GM23248 (cell line): ENCODE data around the gene C9orf50. TPM values are rescaled to one million over a fixed set of nuclear protein-coding genes. Genes with fewer than 3 reads are reported as not detected.
"Not testable (repeated sequence)": the region's sequence is repeated elsewhere in the genome, so short reads cannot be mapped to it uniquely, and the experiment has no call there.

ENCODE experiments used
- DNase-seq: peaks from one replicate; pipeline ENCODE4 v3.0.0-alpha.2; 2015
- H2AFZ ChIP-seq: fragments of 200-600 bp; sonication (generic); 2 replicates; pipeline ENCODE4 v1.6.1; 2016; ENCODE audit warnings: antibody characterized with exemption
- H3F3A ChIP-seq: fragments of 200-600 bp; sonication (generic); 2 replicates; pipeline ENCODE4 v1.6.1; 2016; ENCODE audit warnings: mild to moderate bottlenecking, antibody characterized with exemption, mixed run types; ENCODE audit not compliant: insufficient read depth
- H3K27ac ChIP-seq: fragments of 200-600 bp; sonication (generic); 2 replicates; pipeline ENCODE4 v1.5.1; 2016; ENCODE audit warnings: mild to moderate bottlenecking
- H3K27me3 ChIP-seq: fragments of 200-600 bp; sonication (generic); replicated peaks from 2 replicates; pipeline ENCODE4 v1.6.1; 2016; ENCODE audit warnings: mild to moderate bottlenecking; ENCODE audit not compliant: insufficient read depth
- H3K36me3 ChIP-seq: fragments of 200-600 bp; sonication (generic); 2 replicates; pipeline ENCODE4 v1.6.1; 2016; ENCODE audit warnings: low read depth, mild to moderate bottlenecking
- H3K4me1 ChIP-seq: fragments of 200-600 bp; sonication (generic); 2 replicates; pipeline ENCODE4 v1.6.1; 2016; ENCODE audit warnings: mild to moderate bottlenecking; ENCODE audit not compliant: insufficient read depth
- H3K4me2 ChIP-seq: fragments of 200-600 bp; sonication (generic); one replicate; pipeline ENCODE4 v1.6.1; 2016; ENCODE audit warnings: mild to moderate bottlenecking; ENCODE audit not compliant: unreplicated experiment
- H3K4me3 ChIP-seq: fragments of 200-600 bp; sonication (generic); 2 replicates; pipeline ENCODE4 v1.5.1; 2016; ENCODE audit warnings: mild to moderate bottlenecking
- H3K79me2 ChIP-seq: fragments of 200-600 bp; sonication (generic); 2 replicates; pipeline ENCODE4 v1.6.1; 2016; ENCODE audit warnings: mild to moderate bottlenecking; ENCODE audit not compliant: insufficient read depth
- H3K9ac ChIP-seq: fragments of 200-600 bp; sonication (generic); 2 replicates; pipeline ENCODE4 v1.6.1; 2016; ENCODE audit warnings: mild to moderate bottlenecking
- H3K9me2 ChIP-seq: fragments of 200-600 bp; sonication (generic); 2 replicates; pipeline ENCODE4 v1.6.1; 2016; ENCODE audit warnings: mixed run types, mild to moderate bottlenecking, moderate library complexity; ENCODE audit not compliant: insufficient read depth
- H3K9me3 ChIP-seq: fragments of 200-600 bp; sonication (generic); one replicate; pipeline ENCODE4 v1.6.1; 2017; ENCODE audit warnings: low read depth
- H4K20me1 ChIP-seq: fragments of 200-600 bp; sonication (generic); 2 replicates; pipeline ENCODE4 v1.6.0; 2016; ENCODE audit not compliant: insufficient read depth
- EZH2 ChIP-seq: fragments of 200-600 bp; sonication (generic); IDR thresholded peaks from 2 replicates; pipeline ENCODE4 v1.6.1; 2018; ENCODE audit warnings: antibody characterized with exemption, mild to moderate bottlenecking; ENCODE audit not compliant: insufficient read depth, poor library complexity, severe bottlenecking
- EZH2phosphoT487 ChIP-seq: fragments of 200-600 bp; sonication (generic); IDR thresholded peaks from 2 replicates; pipeline ENCODE4 v1.6.1; 2018; ENCODE audit warnings: antibody characterized with exemption, moderate library complexity, mild to moderate bottlenecking, low read depth; ENCODE audit not compliant: insufficient read depth
- WGBS, 2 experiments: methylation state at CpG; one replicate each; pipeline ENCODE4 v1.1.6; 2015 to 2017; ENCODE audit warnings: low lambda C conversion rate in 2 of 2, low coverage in 1 of 2; ENCODE audit errors: missing lambda C conversion rate in 2 of 2; 5-methylcytosine and 5-hydroxymethylcytosine counted together
- in situ Hi-C: fragments of 300-500 bp; cut with MboI; formaldehyde crosslinking; loops from 2 replicates; pipeline ENCODE4 v1.15.0; 2020
- polyA plus RNA-seq: library from polyadenylated mRNA; unstranded; fragments of >200 nt; fragmentation: Nextera tagmentation; extraction: Ambion mirVana; gene quantifications from 2 replicates; pipeline ENCODE4 v1.2.1, GENCODE V29; 2016
- total RNA-seq: library from RNA; depleted of rRNA; stranded (reverse); fragments of >200 nt; shearing (Covaris generic); gene quantifications from 2 replicates; pipeline ENCODE4 v1.2.3, GENCODE V29; 2014

The C9orf50 gene
- total and polyA plus RNA-seq, 2 experiments from 2014 or later: 0.23 to 0.32 TPM

DNA sequence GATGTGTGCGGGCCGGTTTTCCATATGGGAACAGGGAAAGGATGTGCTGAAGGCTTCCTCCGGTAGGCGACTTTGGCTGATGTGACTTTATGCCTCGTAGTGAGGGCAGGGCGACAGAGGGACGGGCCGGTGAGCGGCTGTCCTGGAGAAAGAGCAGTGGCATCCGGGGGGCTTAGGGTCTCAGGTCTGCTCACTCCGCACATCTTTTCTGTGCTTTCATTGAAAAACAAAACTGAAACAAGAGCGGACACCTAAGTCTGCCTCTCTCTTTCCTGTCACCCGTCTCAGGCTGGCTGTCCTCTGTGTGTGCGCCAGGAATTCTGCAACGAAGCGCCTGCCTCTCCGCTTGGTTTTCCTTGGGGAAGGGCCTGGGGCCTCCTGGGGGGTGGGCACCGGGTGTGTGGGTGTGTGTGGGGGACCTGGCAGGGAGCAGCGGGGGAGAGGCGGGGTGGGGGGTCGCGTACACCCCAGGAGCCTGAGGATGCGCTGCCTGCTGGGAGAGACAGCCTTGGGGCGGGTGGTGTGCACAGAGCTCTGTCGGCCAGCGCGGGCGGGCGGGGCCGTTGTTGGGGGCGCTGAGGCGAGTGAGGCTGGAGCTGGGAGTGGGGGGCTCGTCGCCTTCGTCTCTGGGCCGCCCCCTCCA lies 44.0 kb upstream of the C9orf50 start:
- Histone ChIP-seq H3K4me1 (peaks cover 19% of the 10 kb centered on the region), H3K36me3 (no peaks in the 10 kb centered on the region), H3K27me3 (no peaks in the 10 kb centered on the region), H3F3A (peaks cover 19% of the 10 kb centered on the region), H3K9me3 (no peaks in the 10 kb centered on the region), H3K9ac (peak overlapping the region; percentile 94), H3K4me2 (peak overlapping the region; percentile 80), H3K79me2 (peaks cover 38% of the 10 kb centered on the region), H3K9me2 (no peaks in the 10 kb centered on the region), H3K4me3 (peak overlapping the region; percentile 82), H3K27ac (peak overlapping the region; percentile 99), H4K20me1 (no peaks in the 10 kb centered on the region), H2AFZ (peak overlapping the region; percentile 72)
- WGBS, 2 experiments: 5 to 11% methylated on average over 18 to 36 of the region's 36 CpGs
- in situ Hi-C loops: no loop called here
- peak; percentile 74 for DNase-seq
- TF ChIP-seq EZH2phosphoT487 (no peak), EZH2 (no peak)

- peaks cover 12% of the 10 kb centered on the region for H3K79me2 ChIP-seq
- H3K36me3 ChIP-seq, H3K27ac ChIP-seq, in situ Hi-C loops, H3K4me1 ChIP-seq, H3K9ac ChIP-seq, H3K27me3 ChIP-seq, DNase-seq, H3K9me3 ChIP-seq, H3K4me2 ChIP-seq, H3K9me2 ChIP-seq, H4K20me1 ChIP-seq, H2AFZ ChIP-seq, H3F3A ChIP-seq, H3K4me3 ChIP-seq: not testable (repeated sequence)
- WGBS, 2 experiments: 78 to 85% methylated on average over 3 of the region's 3 CpGs
Measured at GRCh38 chr9:129662239-129662638, 41.3 kb upstream of the C9orf50 start.

DNA sequence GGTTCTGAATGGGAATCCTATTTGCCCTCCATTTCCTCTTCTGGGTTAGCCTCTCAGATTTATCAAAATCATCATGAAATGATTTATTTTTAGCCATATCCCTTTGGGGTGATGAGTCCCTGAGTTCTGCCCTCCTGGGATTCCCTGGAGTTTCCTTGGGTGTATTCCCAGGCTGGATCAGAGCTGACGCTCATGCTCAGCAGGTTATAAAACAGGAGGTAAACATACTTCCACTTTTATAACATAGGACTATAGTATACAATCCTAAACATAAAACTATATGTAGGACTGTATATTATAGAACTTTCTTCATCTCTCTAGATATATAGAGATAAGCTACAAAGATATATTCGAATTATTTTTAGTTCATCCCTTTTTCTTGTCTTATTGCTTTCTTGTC lies 40.1 kb upstream of the C9orf50 start:
- Histone ChIP-seq H3K79me2 (0 out of 2 replicates have a peak, but pooled peaks cover under 1% of the 10 kb centered on the region), H3K4me1 (peaks cover 10% of the 10 kb centered on the region), H3K27me3 (no peaks in the 10 kb centered on the region), H3K9me3 (no peaks in the 10 kb centered on the region), H3K36me3 (no peaks in the 10 kb centered on the region), H3K4me3 (no peak overlapping the region), H4K20me1 (no peaks in the 10 kb centered on the region), H3K9ac (no peak overlapping the region), H3K9me2 (no peaks in the 10 kb centered on the region), H2AFZ (no peak overlapping the region), H3F3A (peaks cover 12% of the 10 kb centered on the region), H3K27ac (no peak overlapping the region), H3K4me2 (no peak overlapping the region)
- TF ChIP-seq EZH2phosphoT487 (no peak), EZH2 (no peak)
- in situ Hi-C loops: no loop called here
- no peak for DNase-seq
- WGBS, 2 experiments: 90 to 95% methylated on average over 2 of the region's 2 CpGs

GRCh38 chr9:129656795-129657390 lies 36.0 kb upstream of the C9orf50 start:
- peak overlapping the region; percentile 52 for H3K4me2 ChIP-seq

More at GRCh38 chr9:129656795-129657390, 36.0 kb upstream of the C9orf50 start:
- peak; percentile 92 for DNase-seq
- H4K20me1 ChIP-seq: no peaks in the 10 kb centered on the region
- H3K27ac ChIP-seq: peak overlapping the region; percentile 33
- H3K4me1 ChIP-seq: peaks cover 13% of the 10 kb centered on the region
- H3K27me3 ChIP-seq: no peaks in the 10 kb centered on the region
- no peak overlapping the region for H3K4me3 ChIP-seq
- in situ Hi-C loops: no loop called here
- H3K79me2 ChIP-seq: no peaks in the 10 kb centered on the region
- H2AFZ ChIP-seq: no peak overlapping the region
- H3K9ac ChIP-seq: peak overlapping the region; percentile 23; the same call in 1 of the 2 replicates
- peaks cover 12% of the 10 kb centered on the region for H3F3A ChIP-seq
- no peak for TF ChIP-seq EZH2
- no peaks in the 10 kb centered on the region for H3K9me2 ChIP-seq
- WGBS, 2 experiments: 41 to 45% methylated on average over 12 of the region's 12 CpGs
- no peaks in the 10 kb centered on the region for H3K9me3 ChIP-seq
- H3K36me3 ChIP-seq: no peaks in the 10 kb centered on the region
